Muscle layer of colon (tissue), 2 donors: ENCODE results near the gene ASAP2.

Experiments
- H3K27ac ChIP-seq: one replicate; pipeline ENCODE4 v1.7.0; 2013; ENCODE audit warnings: low read depth, mild to moderate bottlenecking, low read length, moderate library complexity
- H3K27me3 ChIP-seq, 2 donors: one replicate each; pipeline ENCODE4 v1.7.0; 2013; ENCODE audit warnings: low read length in 2 of 2, mild to moderate bottlenecking in 2 of 2; ENCODE audit not compliant: insufficient read depth in 2 of 2, control insufficient read depth in 1 of 2
- H3K36me3 ChIP-seq: one replicate; pipeline ENCODE4 v1.7.0; 2013; ENCODE audit warnings: mild to moderate bottlenecking, low read length; ENCODE audit not compliant: insufficient read depth
- H3K4me1 ChIP-seq: one replicate; pipeline ENCODE4 v1.7.0; 2013; ENCODE audit warnings: mild to moderate bottlenecking, low read length; ENCODE audit not compliant: insufficient read depth
- H3K4me3 ChIP-seq, 2 donors: one replicate each; pipeline ENCODE4 v1.7.0; 2013; ENCODE audit warnings: low read length in 2 of 2, low read depth in 1 of 2, mild to moderate bottlenecking in 1 of 2, moderate library complexity in 1 of 2
- H3K9ac ChIP-seq: one replicate; pipeline ENCODE4 v1.7.0; 2013; ENCODE audit warnings: low read length
- H3K9me3 ChIP-seq: one replicate; pipeline ENCODE4 v1.7.0; 2013; ENCODE audit warnings: mild to moderate bottlenecking, low read length
- donor health status: abdominal sarcoma.
- donor health status: Adenocarcinoma of cecum.

The ASAP2 gene

GRCh38 chr2:9423922-9424272 is 217.3 kb downstream of the ASAP2 start:
- H3K4me3 ChIP-seq: peak overlapping the region; percentile 95 to 98
- H3K27me3 ChIP-seq: no peaks in the 10 kb centered on the region
- peaks cover 31% of the 10 kb centered on the region for H3K4me1 ChIP-seq
- H3K27ac ChIP-seq: peak overlapping the region; percentile 92
- H3K9me3 ChIP-seq: no peaks in the 10 kb centered on the region
- H3K9ac ChIP-seq: peak overlapping the region; percentile 83
- H3K36me3 ChIP-seq: no peaks in the 10 kb centered on the region

GRCh38 chr2:9424447-9425164 is 218.0 kb downstream of the ASAP2 start:
- no peak overlapping the region for H3K27ac ChIP-seq
- H3K9ac ChIP-seq: peak overlapping the region; percentile 83
- no peaks in the 10 kb centered on the region for H3K9me3 ChIP-seq
- H3K4me1 ChIP-seq: peaks cover 31% of the 10 kb centered on the region
- peak overlapping the region in 1 of 2 donors; percentile 95 for H3K4me3 ChIP-seq
- H3K36me3 ChIP-seq: peaks cover 1% of the 10 kb centered on the region
- no peaks in the 10 kb centered on the region for H3K27me3 ChIP-seq

- H3K27ac ChIP-seq: no peak overlapping the region
- H3K4me3 ChIP-seq: no peak overlapping the region
- peaks cover 12% of the 10 kb centered on the region for H3K4me1 ChIP-seq
- H3K9me3 ChIP-seq: no peaks in the 10 kb centered on the region
- H3K9ac ChIP-seq: no peak overlapping the region
- H3K27me3 ChIP-seq: no peaks in the 10 kb centered on the region
- H3K36me3 ChIP-seq: peaks cover 16% of the 10 kb centered on the region
Measured at GRCh38 chr2:9428965-9429577, 222.5 kb downstream of the ASAP2 start.

- Histone ChIP-seq H3K27ac (no peak overlapping the region), H3K4me3 (no peak overlapping the region), H3K36me3 (peaks cover 24% of the 10 kb centered on the region)
Measured at GRCh38 chr2:9430316-9431293, 224.0 kb downstream of the ASAP2 start.

GRCh38 chr2:9434489-9434888 is 227.9 kb downstream of the ASAP2 start:
- Histone ChIP-seq H3K27ac (no peak overlapping the region), H3K9me3 (no peaks in the 10 kb centered on the region), H3K36me3 (peaks cover 37% of the 10 kb centered on the region), H3K4me3 (no peak overlapping the region), H3K4me1 (no peaks in the 10 kb centered on the region), H3K27me3 (no peaks in the 10 kb centered on the region), H3K9ac (no peak overlapping the region)

More at GRCh38 chr2:9430316-9431293, 224.0 kb downstream of the ASAP2 start:
- H3K27me3 ChIP-seq: no peaks in the 10 kb centered on the region
- no peaks in the 10 kb centered on the region for H3K4me1 ChIP-seq
- no peak overlapping the region for H3K9ac ChIP-seq
- H3K9me3 ChIP-seq: no peaks in the 10 kb centered on the region

GRCh38 chr2:9439536-9439935 is 232.9 kb downstream of the ASAP2 start:
- no peak overlapping the region for H3K9ac ChIP-seq
- H3K27ac ChIP-seq: no peak overlapping the region
- H3K4me1 ChIP-seq: no peaks in the 10 kb centered on the region
- H3K9me3 ChIP-seq: no peaks in the 10 kb centered on the region
- no peaks in the 10 kb centered on the region for H3K27me3 ChIP-seq
- no peak overlapping the region for H3K4me3 ChIP-seq
- H3K36me3 ChIP-seq: peaks cover 43% of the 10 kb centered on the region

GRCh38 chr2:9440058-9440727 is 233.6 kb downstream of the ASAP2 start:
- Histone ChIP-seq H3K36me3 (peaks cover 38% of the 10 kb centered on the region), H3K9ac (no peak overlapping the region), H3K4me1 (no peaks in the 10 kb centered on the region), H3K9me3 (no peaks in the 10 kb centered on the region), H3K4me3 (no peak overlapping the region), H3K27me3 (no peaks in the 10 kb centered on the region), H3K27ac (no peak overlapping the region)

GRCh38 chr2:9441556-9441955 is 234.9 kb downstream of the ASAP2 start:
- H3K4me1 ChIP-seq: no peaks in the 10 kb centered on the region
- H3K36me3 ChIP-seq: peaks cover 45% of the 10 kb centered on the region
- H3K9ac ChIP-seq: no peak overlapping the region
- H3K4me3 ChIP-seq: no peak overlapping the region
- no peak overlapping the region for H3K27ac ChIP-seq
- no peaks in the 10 kb centered on the region for H3K27me3 ChIP-seq
- H3K9me3 ChIP-seq: no peaks in the 10 kb centered on the region

GRCh38 chr2:9443526-9443925 is 236.9 kb downstream of the ASAP2 start:
- Histone ChIP-seq H3K4me3 (no peak overlapping the region), H3K27ac (no peak overlapping the region), H3K27me3 (no peaks in the 10 kb centered on the region), H3K4me1 (no peaks in the 10 kb centered on the region), H3K9ac (no peak overlapping the region), H3K9me3 (no peaks in the 10 kb centered on the region), H3K36me3 (peaks cover 36% of the 10 kb centered on the region)

- no peak overlapping the region for H3K4me3 ChIP-seq
- H3K9ac ChIP-seq: no peak overlapping the region
- H3K4me1 ChIP-seq: no peaks in the 10 kb centered on the region
- no peak overlapping the region for H3K27ac ChIP-seq
- H3K27me3 ChIP-seq: no peaks in the 10 kb centered on the region
- H3K9me3 ChIP-seq: no peaks in the 10 kb centered on the region
- H3K36me3 ChIP-seq: peaks cover 36% of the 10 kb centered on the region
Measured at GRCh38 chr2:9445089-9445488, 238.5 kb downstream of the ASAP2 start.

GRCh38 chr2:9451231-9451630 is 244.6 kb downstream of the ASAP2 start:
- Histone ChIP-seq H3K9ac (no peak overlapping the region), H3K9me3 (no peaks in the 10 kb centered on the region), H3K4me1 (no peaks in the 10 kb centered on the region), H3K27ac (no peak overlapping the region), H3K4me3 (no peak overlapping the region), H3K36me3 (peaks cover 12% of the 10 kb centered on the region), H3K27me3 (no peaks in the 10 kb centered on the region)
